Loucy (cell line): Measurements from ENCODE around the gene TMEM132A.

Source experiments
- CTCF ChIP-seq: fragments of 200-600 bp; sonication (generic); conservative IDR thresholded peaks from 2 replicates; pipeline ENCODE4 v1.5.1; 2014; ENCODE audit warnings: mild to moderate bottlenecking, antibody characterized with exemption, low read length
- EZH2phosphoT487 ChIP-seq: fragments of 200-600 bp; IDR thresholded peaks from 2 replicates; pipeline ENCODE4 v1.6.1; 2018; ENCODE audit warnings: antibody characterized with exemption, mild to moderate bottlenecking, moderate library complexity, borderline replicate concordance

GRCh38 chr11:60933416-60934123, 9.3 kb downstream of the TMEM132A start:
- TF ChIP-seq EZH2phosphoT487 (no peak), CTCF (no peak)
